Gastroesophageal sphincter (tissue), 3 donors: ENCODE results near the gene PCDHGA4.

Experiments used
- POLR2A ChIP-seq, 2 donors: fragments of 450-650 bp; IDR thresholded peaks; one replicate each; pipeline ENCODE4 v1.6.1; 2017; ENCODE audit warnings: antibody characterized with exemption in 2 of 2, mild to moderate bottlenecking in 2 of 2, moderate library complexity in 1 of 2
- TF ChIP-seq, protein P1 (sequence below), 4 experiments: fragments of 200-600 bp in 2 of 4; fragments of 450-650 bp in 2 of 4; sonication (generic) in 1 of 4; IDR thresholded peaks; one replicate each; pipeline ENCODE4 v1.5.1; 2017 to 2019; ENCODE audit warnings: antibody characterized with exemption in 4 of 4, mild to moderate bottlenecking in 2 of 4, moderate library complexity in 2 of 4

GRCh38 chr5:141374627-141375026 is 19.8 kb downstream of the PCDHGA4 start:
- TF ChIP-seq, protein P1, sequence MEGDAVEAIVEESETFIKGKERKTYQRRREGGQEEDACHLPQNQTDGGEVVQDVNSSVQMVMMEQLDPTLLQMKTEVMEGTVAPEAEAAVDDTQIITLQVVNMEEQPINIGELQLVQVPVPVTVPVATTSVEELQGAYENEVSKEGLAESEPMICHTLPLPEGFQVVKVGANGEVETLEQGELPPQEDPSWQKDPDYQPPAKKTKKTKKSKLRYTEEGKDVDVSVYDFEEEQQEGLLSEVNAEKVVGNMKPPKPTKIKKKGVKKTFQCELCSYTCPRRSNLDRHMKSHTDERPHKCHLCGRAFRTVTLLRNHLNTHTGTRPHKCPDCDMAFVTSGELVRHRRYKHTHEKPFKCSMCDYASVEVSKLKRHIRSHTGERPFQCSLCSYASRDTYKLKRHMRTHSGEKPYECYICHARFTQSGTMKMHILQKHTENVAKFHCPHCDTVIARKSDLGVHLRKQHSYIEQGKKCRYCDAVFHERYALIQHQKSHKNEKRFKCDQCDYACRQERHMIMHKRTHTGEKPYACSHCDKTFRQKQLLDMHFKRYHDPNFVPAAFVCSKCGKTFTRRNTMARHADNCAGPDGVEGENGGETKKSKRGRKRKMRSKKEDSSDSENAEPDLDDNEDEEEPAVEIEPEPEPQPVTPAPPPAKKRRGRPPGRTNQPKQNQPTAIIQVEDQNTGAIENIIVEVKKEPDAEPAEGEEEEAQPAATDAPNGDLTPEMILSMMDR (IDR thresholded peaks at IDR 0.05), result no peak
- no peak for TF ChIP-seq POLR2A (IDR thresholded peaks at IDR 0.05)
